ENCODE data around the gene C16orf89. TPM values are rescaled to one million over a fixed set of nuclear protein-coding genes. Genes with fewer than 3 reads are reported as not detected.
A peak's percentile ranks its signal among the peaks of the same experiment; 100 is the strongest.
"Not testable (repeated sequence)": the region's sequence is repeated elsewhere in the genome, so short reads cannot be mapped to it uniquely, and the experiment has no call there.

Gene C16orf89
- total RNA-seq, 1 experiment from 2014 or later: 0.49 TPM

GRCh38 chr16:5097470-5098220 lies 31.9 kb upstream of the C16orf89 start, which contains the start of gene EEF2KMT:
Gene EEF2KMT, minus strand, starts transcription at chr16:5097795. Its CDS starts 56 bp downstream, at chr16:5097739.
- H2AFZ ChIP-seq (ENCODE audit: low read depth, low read length, poor library complexity, severe bottlenecking); H3K27me3 ChIP-seq (ENCODE audit: insufficient read depth, low read length); H3K9me2 ChIP-seq (ENCODE audit: insufficient read depth); RAD21 ChIA-PET (ENCODE audit: low non-redundant PET in 1 of 2, low total read pairs in 2 of 2, uncharacterized antibody in 2 of 2, unreplicated experiment in 2 of 2); intact Hi-C loops (cut with micrococcal nuclease); BruUV-seq (replicated peaks); H3K9me3 ChIP-seq (ENCODE audit: control insufficient read depth in 1 of 2, insufficient read depth in 1 of 2, low read depth in 1 of 2, low read length in 2 of 2); H3K79me2 ChIP-seq (ENCODE audit: insufficient read depth, low read length); H4K20me1 ChIP-seq (ENCODE audit: insufficient read depth); H3K36me3 ChIP-seq (ENCODE audit: control insufficient read depth in 1 of 2, insufficient read depth in 2 of 2, low read length in 2 of 2): not testable (repeated sequence)
- Histone ChIP-seq H3K4me3 (replicated peaks in 1 of 2; ENCODE audit: low read depth in 1 of 2, low read length in 2 of 2) (peak within 1 kb of the TSS; percentile 73 to 77), H3K9ac (ENCODE audit: low read length) (peak within 1 kb of the TSS; percentile 88), H3K27ac (ENCODE audit: low read depth, low read length) (peak within 1 kb of the TSS; percentile 64), H3K4me2 (ENCODE audit: low read length) (peak within 1 kb of the TSS; percentile 85), H3K4me1 (ENCODE audit: control insufficient read depth in 1 of 2, insufficient read depth in 2 of 2, low read length in 2 of 2) (peaks cover 3 to 21% of the 10 kb centered on the region in 2 experiments; a peak in 1 of 4 replicates)
- DNase-seq (ENCODE audit: low read depth, low spot score): peak; percentile 98
- TF ChIP-seq EGR1 (IDR thresholded peaks at IDR 0.05; ENCODE audit: low read depth): peak; percentile 84
- TF ChIP-seq YY1 (IDR thresholded peaks at IDR 0.05; ENCODE audit: extremely low read depth, insufficient replicate concordance, low read depth, low read length): peak; percentile 71
- TF ChIP-seq SIN3A (IDR thresholded peaks at IDR 0.05; ENCODE audit: low read depth): 0 out of 2 replicates have a peak, but pooled peaks have one; percentile 34
- TF ChIP-seq POLR2AphosphoS5 (IDR thresholded peaks at IDR 0.05; ENCODE audit: low read depth, low read length): peak; percentile 41; the same call in 1 of the 2 replicates
- peak; percentile 63; the same call in 1 of the 2 replicates for TF ChIP-seq MAX (IDR thresholded peaks at IDR 0.05)
- POLR2A ChIA-PET: interaction anchor here (0.6 kb wide), 2 partner anchors 11 to 601 kb away, joined by 3 read pairs; no protein-coding TSS in a partner anchor
- CTCF ChIA-PET: interaction anchor here (0.8 kb wide), 1 partner anchor 13 kb away, joined by 3 read pairs; no protein-coding TSS in a partner anchor
- peak; percentile 98 for ATAC-seq

- H3K9me2 ChIP-seq (ENCODE audit: insufficient read depth); BruUV-seq (replicated peaks); CTCF ChIA-PET; intact Hi-C loops (cut with micrococcal nuclease); H2AFZ ChIP-seq (ENCODE audit: low read depth, low read length, poor library complexity, severe bottlenecking); H4K20me1 ChIP-seq (ENCODE audit: insufficient read depth); H3K36me3 ChIP-seq (ENCODE audit: control insufficient read depth in 1 of 2, insufficient read depth in 2 of 2, low read length in 2 of 2); H3K27me3 ChIP-seq (ENCODE audit: insufficient read depth, low read length); ATAC-seq; H3K79me2 ChIP-seq (ENCODE audit: insufficient read depth, low read length); H3K9me3 ChIP-seq (ENCODE audit: control insufficient read depth in 1 of 2, insufficient read depth in 1 of 2, low read depth in 1 of 2, low read length in 2 of 2); RAD21 ChIA-PET (ENCODE audit: low non-redundant PET in 1 of 2, low total read pairs in 2 of 2, uncharacterized antibody in 2 of 2, unreplicated experiment in 2 of 2); DNase-seq (ENCODE audit: low read depth, low spot score); POLR2A ChIA-PET: not testable (repeated sequence)
- Histone ChIP-seq H3K9ac (ENCODE audit: low read length) (peak overlapping the region; percentile 88), H3K27ac (ENCODE audit: low read depth, low read length) (peak overlapping the region; percentile 64), H3K4me3 (replicated peaks in 1 of 2; ENCODE audit: low read depth in 1 of 2, low read length in 2 of 2) (peak overlapping the region; percentile 73 to 77), H3K4me2 (ENCODE audit: low read length) (peak overlapping the region; percentile 85), H3K4me1 (ENCODE audit: control insufficient read depth in 1 of 2, insufficient read depth in 2 of 2, low read length in 2 of 2) (peaks cover 3 to 21% of the 10 kb centered on the region in 2 experiments; a peak in 1 of 4 replicates)
Measured at GRCh38 chr16:5097061-5097469, 31.3 kb upstream of the C16orf89 start.

GRCh38 chr16:5096437-5097060 lies 30.8 kb upstream of the C16orf89 start:
- H2AFZ ChIP-seq (ENCODE audit: low read depth, low read length, poor library complexity, severe bottlenecking); RAD21 ChIA-PET (ENCODE audit: low non-redundant PET in 1 of 2, low total read pairs in 2 of 2, uncharacterized antibody in 2 of 2, unreplicated experiment in 2 of 2); CTCF ChIA-PET; H3K27me3 ChIP-seq (ENCODE audit: insufficient read depth, low read length); H4K20me1 ChIP-seq (ENCODE audit: insufficient read depth); ATAC-seq; H3K79me2 ChIP-seq (ENCODE audit: insufficient read depth, low read length); DNase-seq (ENCODE audit: low read depth, low spot score); H3K36me3 ChIP-seq (ENCODE audit: control insufficient read depth in 1 of 2, insufficient read depth in 2 of 2, low read length in 2 of 2); POLR2A ChIA-PET; H3K9me2 ChIP-seq (ENCODE audit: insufficient read depth); intact Hi-C loops (cut with micrococcal nuclease); H3K9me3 ChIP-seq (ENCODE audit: control insufficient read depth in 1 of 2, insufficient read depth in 1 of 2, low read depth in 1 of 2, low read length in 2 of 2): not testable (repeated sequence)
- Histone ChIP-seq H3K9ac (ENCODE audit: low read length) (peak overlapping the region; percentile 88), H3K4me2 (ENCODE audit: low read length) (peak overlapping the region; percentile 85), H3K27ac (ENCODE audit: low read depth, low read length) (peak overlapping the region; percentile 64), H3K4me3 (replicated peaks in 1 of 2; ENCODE audit: low read depth in 1 of 2, low read length in 2 of 2) (peak overlapping the region; percentile 73 to 77), H3K4me1 (ENCODE audit: control insufficient read depth in 1 of 2, insufficient read depth in 2 of 2, low read length in 2 of 2) (peaks cover 3 to 21% of the 10 kb centered on the region in 2 experiments; a peak in 1 of 4 replicates)
- BruUV-seq (replicated peaks): TSS peak; percentile 61
